GM12878 (cell line): ENCODE measurements around the gene JMY. TPM values are rescaled to one million over a fixed set of nuclear protein-coding genes. Genes with fewer than 3 reads are reported as not detected.

Experiments used
- ATF7 ChIP-seq: fragments of 450-650 bp; IDR thresholded peaks from 2 replicates; pipeline ENCODE4 v1.6.1; 2016; ENCODE audit warnings: low read depth, mild to moderate bottlenecking
- BACH1 ChIP-seq: fragments of 450-650 bp; IDR thresholded peaks from 2 replicates; pipeline ENCODE4 v1.6.1; 2017; ENCODE audit warnings: mild to moderate bottlenecking, borderline replicate concordance
- BCL11A ChIP-seq: IDR thresholded peaks from 2 replicates; pipeline ENCODE4 v1.6.1; 2011; ENCODE audit warnings: low read depth, low read length
- BHLHE40 ChIP-seq, 2 experiments: fragments of 450-650 bp in 1 of 2; IDR thresholded peaks; 2 replicates each; pipeline ENCODE4 v1.6.1; 2011 to 2017; ENCODE audit warnings: low read depth in 2 of 2, borderline replicate concordance in 1 of 2, improper control_type of control experiment in 1 of 2, low read length in 1 of 2, mild to moderate bottlenecking in 1 of 2
- E2F8 ChIP-seq: fragments of 450-650 bp; IDR thresholded peaks from 2 replicates; pipeline ENCODE4 v1.6.1; 2018; ENCODE audit warnings: mild to moderate bottlenecking, low read depth, moderate library complexity; ENCODE audit not compliant: partially characterized antibody
- EGR1 ChIP-seq, 2 experiments: IDR thresholded peaks; 1 replicate in 1 of 2; 2 replicates in 1 of 2; pipeline ENCODE4 v1.6.1; 2011 to 2012; ENCODE audit warnings: low read depth in 2 of 2, low read length in 2 of 2, borderline replicate concordance in 1 of 2, mild to moderate bottlenecking in 1 of 2, moderate library complexity in 1 of 2
- HDGF ChIP-seq: fragments of 450-650 bp; IDR thresholded peaks from 2 replicates; pipeline ENCODE4 v1.6.1; 2016; ENCODE audit warnings: antibody characterized with exemption
- IKZF1 ChIP-seq: fragments of 450-650 bp; conservative IDR thresholded peaks from 2 replicates; pipeline ENCODE4 v1.6.1; 2017; ENCODE audit warnings: antibody characterized with exemption, mild to moderate bottlenecking
- JUND ChIP-seq: IDR thresholded peaks from 2 replicates; pipeline ENCODE4 v1.6.1; 2012; ENCODE audit warnings: low read depth, mild to moderate bottlenecking, low read length, improper control_type of control experiment, moderate library complexity
- KAT2A ChIP-seq: conservative IDR thresholded peaks from 2 replicates; pipeline ENCODE4 v1.6.1; 2011; ENCODE audit warnings: low read depth, low read length; ENCODE audit not compliant: control insufficient read depth
- NR2C2 ChIP-seq: IDR thresholded peaks from 2 replicates; pipeline ENCODE4 v1.6.1; 2011; ENCODE audit warnings: borderline replicate concordance, low read depth; ENCODE audit not compliant: control insufficient read depth, insufficient read length
- PML ChIP-seq: IDR thresholded peaks from 2 replicates; pipeline ENCODE4 v1.6.1; 2012; ENCODE audit warnings: low read length, inconsistent platforms
- RBBP5 ChIP-seq: fragments of 200-600 bp; sonication (generic); conservative IDR thresholded peaks from 2 replicates; pipeline ENCODE4 v1.6.1; 2016
- SMAD5 ChIP-seq: IDR thresholded peaks from 2 replicates; pipeline ENCODE4 v1.6.1; 2016; ENCODE audit warnings: antibody characterized with exemption, low read depth
- SREBF2 ChIP-seq: IDR thresholded peaks from 2 replicates; pipeline ENCODE4 v1.6.1; 2012; ENCODE audit warnings: mild to moderate bottlenecking, low read length
- SRF ChIP-seq, 2 experiments: IDR thresholded peaks; 2 replicates each; pipeline ENCODE4 v1.6.1; 2011; ENCODE audit warnings: low read depth in 2 of 2, low read length in 2 of 2, mild to moderate bottlenecking in 1 of 2, moderate library complexity in 1 of 2
- STAT1 ChIP-seq: fragments of 450-650 bp; conservative IDR thresholded peaks from 2 replicates; pipeline ENCODE4 v1.6.1; 2014; ENCODE audit warnings: antibody characterized with exemption, mild to moderate bottlenecking
- USF1 ChIP-seq: IDR thresholded peaks from 2 replicates; pipeline ENCODE4 v1.6.1; 2011; ENCODE audit warnings: borderline replicate concordance, low read depth, mild to moderate bottlenecking, moderate library complexity, mixed read lengths, low read length; ENCODE audit not compliant: insufficient read depth; ENCODE audit errors: extremely low read length
- ZNF207 ChIP-seq: fragments of 450-650 bp; IDR thresholded peaks from 2 replicates; pipeline ENCODE4 v1.6.1; 2014; ENCODE audit warnings: antibody characterized with exemption, mild to moderate bottlenecking, borderline replicate concordance
- polyA plus RNA-seq, 11 experiments: library from polyadenylated mRNA; depleted of rRNA in 4 of 11; unstranded in 6 of 11; stranded (reverse) in 5 of 11; fragments of >200 nt; fragmentation: Nextera tagmentation in 4 of 11; fragmentation: Illumina TruSeq in 1 of 11; extraction: Ambion mirVana in 4 of 11; extraction: Trizol in 1 of 11; gene quantifications; 1 replicate in 1 of 11; 2 replicates in 10 of 11; pipeline versions ENCODE4 v1.2.1 to v1.2.3, GENCODE V29; 2011 to 2016; ENCODE audit warnings: inconsistent platforms in 2 of 11, missing spikeins in 2 of 11, low read depth in 1 of 11
- total RNA-seq, 4 experiments: library from RNA; depleted of rRNA in 3 of 4; stranded (reverse); fragments of >200 nt in 3 of 4; fragmentation: Illumina TruSeq in 1 of 4; extraction: Trizol in 1 of 4; gene quantifications; 2 replicates each; pipeline versions ENCODE4 v1.2.1 to v1.2.3, GENCODE V29; 2013 to 2021
- TF ChIP-seq, protein P1 (sequence below): fragments of 450-650 bp; IDR thresholded peaks from 2 replicates; pipeline ENCODE4 v1.6.1; 2017; ENCODE audit warnings: mild to moderate bottlenecking, moderate library complexity

Gene JMY
- total and polyA plus RNA-seq, 10 of the 15 experiments (the other 5 are each of a cell fraction or from before 2014, with no cell fraction given): 0.63 to 4.8 (median 2.4) TPM

DNA sequence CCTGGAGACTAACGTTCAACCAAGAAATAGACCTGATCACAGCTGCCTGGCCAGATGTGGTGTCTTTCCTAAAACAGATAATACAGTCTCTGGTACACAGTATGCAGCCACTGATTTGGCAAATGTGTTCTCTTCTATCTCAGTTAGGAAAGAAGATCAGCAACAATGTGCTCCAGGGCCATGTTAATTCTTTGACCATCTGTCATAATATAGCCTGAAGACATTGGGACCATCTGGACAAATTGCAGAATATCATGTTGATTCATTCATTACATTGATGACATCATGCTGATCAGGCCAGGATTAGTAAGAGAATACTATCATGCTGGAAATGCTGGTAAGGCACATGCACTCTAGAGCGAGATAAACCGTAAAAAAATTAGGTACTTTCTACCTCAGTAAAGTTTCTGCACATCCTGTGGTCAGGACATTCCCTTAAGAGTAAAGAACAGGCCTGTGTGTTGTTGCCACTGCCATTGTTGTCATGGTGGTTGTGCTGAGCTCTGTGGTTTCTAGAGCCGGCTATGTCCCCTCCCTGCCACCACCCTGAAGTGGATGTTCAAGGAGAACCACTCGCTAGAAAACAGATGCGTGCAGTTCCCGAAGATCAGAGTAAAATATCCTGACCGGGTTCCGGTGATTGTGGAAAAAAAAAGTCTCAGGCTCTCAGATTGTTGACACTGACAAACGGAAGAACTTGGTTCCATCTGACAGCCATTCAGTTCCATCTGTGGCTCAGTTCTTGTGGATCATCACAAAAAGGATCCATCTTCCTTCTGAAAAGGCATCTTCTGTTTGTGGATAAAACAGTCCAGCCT, 6.4 kb upstream of the JMY start (continued):
- TF ChIP-seq, protein P1, sequence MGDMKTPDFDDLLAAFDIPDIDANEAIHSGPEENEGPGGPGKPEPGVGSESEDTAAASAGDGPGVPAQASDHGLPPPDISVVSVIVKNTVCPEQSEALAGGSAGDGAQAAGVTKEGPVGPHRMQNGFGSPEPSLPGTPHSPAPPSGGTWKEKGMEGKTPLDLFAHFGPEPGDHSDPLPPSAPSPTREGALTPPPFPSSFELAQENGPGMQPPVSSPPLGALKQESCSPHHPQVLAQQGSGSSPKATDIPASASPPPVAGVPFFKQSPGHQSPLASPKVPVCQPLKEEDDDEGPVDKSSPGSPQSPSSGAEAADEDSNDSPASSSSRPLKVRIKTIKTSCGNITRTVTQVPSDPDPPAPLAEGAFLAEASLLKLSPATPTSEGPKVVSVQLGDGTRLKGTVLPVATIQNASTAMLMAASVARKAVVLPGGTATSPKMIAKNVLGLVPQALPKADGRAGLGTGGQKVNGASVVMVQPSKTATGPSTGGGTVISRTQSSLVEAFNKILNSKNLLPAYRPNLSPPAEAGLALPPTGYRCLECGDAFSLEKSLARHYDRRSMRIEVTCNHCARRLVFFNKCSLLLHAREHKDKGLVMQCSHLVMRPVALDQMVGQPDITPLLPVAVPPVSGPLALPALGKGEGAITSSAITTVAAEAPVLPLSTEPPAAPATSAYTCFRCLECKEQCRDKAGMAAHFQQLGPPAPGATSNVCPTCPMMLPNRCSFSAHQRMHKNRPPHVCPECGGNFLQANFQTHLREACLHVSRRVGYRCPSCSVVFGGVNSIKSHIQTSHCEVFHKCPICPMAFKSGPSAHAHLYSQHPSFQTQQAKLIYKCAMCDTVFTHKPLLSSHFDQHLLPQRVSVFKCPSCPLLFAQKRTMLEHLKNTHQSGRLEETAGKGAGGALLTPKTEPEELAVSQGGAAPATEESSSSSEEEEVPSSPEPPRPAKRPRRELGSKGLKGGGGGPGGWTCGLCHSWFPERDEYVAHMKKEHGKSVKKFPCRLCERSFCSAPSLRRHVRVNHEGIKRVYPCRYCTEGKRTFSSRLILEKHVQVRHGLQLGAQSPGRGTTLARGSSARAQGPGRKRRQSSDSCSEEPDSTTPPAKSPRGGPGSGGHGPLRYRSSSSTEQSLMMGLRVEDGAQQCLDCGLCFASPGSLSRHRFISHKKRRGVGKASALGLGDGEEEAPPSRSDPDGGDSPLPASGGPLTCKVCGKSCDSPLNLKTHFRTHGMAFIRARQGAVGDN: 0 out of 2 replicates have a peak, but pooled peaks have one; percentile 26
- peak; percentile 67; the same call in 1 of the 2 replicates for TF ChIP-seq BCL11A
- TF ChIP-seq USF1: no peak
- TF ChIP-seq SRF (IDR thresholded peaks at IDR 0.05; ENCODE audit: low read depth in 2 of 2, low read length in 2 of 2): no peak
- no peak for TF ChIP-seq HDGF
- TF ChIP-seq SMAD5: no peak
- no peak for TF ChIP-seq ZNF207
- TF ChIP-seq EGR1 (IDR thresholded peaks at IDR 0.05; ENCODE audit: borderline replicate concordance in 1 of 2, low read depth in 2 of 2, low read length in 2 of 2): no peak
- TF ChIP-seq SREBF2: no peak
- TF ChIP-seq BHLHE40 (IDR thresholded peaks at IDR 0.05; ENCODE audit: borderline replicate concordance in 1 of 2, low read depth in 2 of 2, low read length in 1 of 2): peak; percentile 86
- no peak for TF ChIP-seq KAT2A
- TF ChIP-seq PML: no peak
- no peak for TF ChIP-seq BACH1
- no peak for TF ChIP-seq STAT1
- TF ChIP-seq JUND: no peak
- peak; percentile 59 for TF ChIP-seq IKZF1
- peak; percentile 98 for TF ChIP-seq ATF7
- no peak for TF ChIP-seq RBBP5
- no peak for TF ChIP-seq E2F8
- TF ChIP-seq NR2C2: no peak
